Dedifferentiated amniotic fluid mesenchymal stem cell (primary cell): ENCODE results near the gene FBN2.
"Not testable (repeated sequence)": the region's sequence is repeated elsewhere in the genome, so short reads cannot be mapped to it uniquely, and the experiment has no call there.

Source experiments
- DNase-seq: peaks from one replicate; pipeline ENCODE4 v3.0.0-alpha.2; 2016; ENCODE audit errors: extremely low spot score

Gene FBN2

DNA sequence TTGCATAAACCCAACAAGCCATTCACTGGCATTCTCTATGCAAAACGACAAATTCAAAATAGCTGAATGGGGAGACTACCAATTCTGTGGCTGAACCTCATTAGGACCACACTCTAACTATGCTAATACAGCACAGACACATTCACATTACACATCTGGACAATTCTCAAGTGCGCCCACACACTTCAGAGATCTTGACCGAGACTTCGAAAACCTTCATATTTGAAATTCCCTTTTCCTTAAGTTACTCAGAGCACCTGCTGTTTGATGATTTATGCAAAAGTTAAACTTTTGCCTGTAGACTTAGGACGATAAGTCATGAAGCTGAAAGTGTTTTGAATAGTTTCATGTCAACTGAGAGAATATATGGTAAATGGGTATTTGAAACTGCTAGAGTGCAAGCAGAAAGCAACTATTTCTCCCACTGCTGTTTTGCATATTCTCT is 111.9 kb downstream of the FBN2 start:
- DNase-seq: no peak

GRCh38 chr5:128424646-128425045 is 113.4 kb downstream of the FBN2 start:
- DNase-seq: no peak

- no peak for DNase-seq
These were observed 115.4 kb downstream of the FBN2 start for GRCh38 chr5:128422612-128423011.

GRCh38 chr5:128414469-128414868 is 123.6 kb downstream of the FBN2 start:
- DNase-seq: no peak

DNA sequence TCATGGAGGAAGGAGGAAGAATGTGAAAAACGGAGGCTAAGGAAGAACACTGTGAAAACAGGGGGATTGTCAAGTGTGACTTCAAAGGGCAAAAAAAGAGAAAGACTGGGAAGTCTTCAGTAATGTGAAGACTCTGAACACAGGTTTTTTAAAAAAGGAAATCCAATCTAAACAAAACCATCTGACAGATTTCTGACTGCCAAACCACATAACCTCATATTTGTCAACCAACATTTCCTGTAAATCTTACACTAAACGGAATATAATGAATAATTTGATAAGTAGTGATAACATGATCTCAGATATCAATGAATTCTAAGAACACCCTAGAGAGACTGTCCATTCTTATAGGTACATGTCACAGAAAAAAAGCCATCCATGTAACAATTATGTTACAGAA is 124.7 kb downstream of the FBN2 start:
- DNase-seq: peak; percentile 34

- DNase-seq: no peak
These were observed 125.7 kb downstream of the FBN2 start for GRCh38 chr5:128412145-128412930.

DNA sequence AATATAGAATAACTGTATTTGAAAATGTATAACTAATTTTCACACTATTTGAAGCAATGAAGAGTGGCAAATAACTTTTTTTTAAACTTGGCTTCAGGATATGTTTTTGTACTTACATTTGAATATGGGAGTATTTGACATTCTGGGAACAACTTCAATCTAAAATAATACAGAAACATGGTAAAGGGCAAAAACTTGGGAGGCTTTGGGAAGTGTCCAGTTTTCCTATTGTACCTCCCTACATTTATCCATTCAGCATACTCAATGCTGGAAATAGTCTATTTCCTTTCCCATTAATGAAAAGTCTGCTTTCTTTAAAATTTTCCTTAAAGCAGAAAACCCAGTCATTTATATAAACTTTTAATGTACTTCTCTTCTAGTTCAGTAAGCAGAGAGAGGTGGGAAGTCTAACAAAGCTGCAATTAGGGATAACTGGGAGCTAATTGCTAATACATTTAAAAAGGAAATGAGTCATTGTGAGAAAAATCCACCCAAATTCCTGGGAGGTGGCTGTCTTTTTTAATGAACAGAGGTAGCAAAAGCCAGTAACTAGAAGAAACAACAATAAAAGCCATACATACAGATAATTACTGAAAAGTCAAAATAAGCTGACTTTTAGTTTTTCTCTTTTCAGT is 128.8 kb downstream of the FBN2 start:
- no peak for DNase-seq

DNA sequence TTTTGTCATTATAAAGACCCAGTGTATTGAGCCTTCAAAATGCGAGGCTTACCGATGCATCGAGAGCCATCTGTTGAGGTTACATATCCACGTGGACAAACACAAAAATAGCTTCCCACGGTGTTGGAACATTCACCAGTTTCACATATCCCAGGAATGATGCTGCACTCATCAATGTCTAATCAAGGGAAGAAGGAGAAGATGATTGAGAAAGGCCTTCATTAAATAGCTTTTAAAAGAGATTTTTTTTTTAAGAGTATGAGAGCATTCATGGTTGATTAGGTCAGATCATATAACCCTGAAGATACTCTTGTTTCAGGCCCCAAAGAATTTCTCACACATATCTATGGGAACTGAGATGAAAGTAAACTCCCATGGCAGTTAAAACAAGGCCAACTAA is 129.4 kb downstream of the FBN2 start:
- no peak for DNase-seq

DNA sequence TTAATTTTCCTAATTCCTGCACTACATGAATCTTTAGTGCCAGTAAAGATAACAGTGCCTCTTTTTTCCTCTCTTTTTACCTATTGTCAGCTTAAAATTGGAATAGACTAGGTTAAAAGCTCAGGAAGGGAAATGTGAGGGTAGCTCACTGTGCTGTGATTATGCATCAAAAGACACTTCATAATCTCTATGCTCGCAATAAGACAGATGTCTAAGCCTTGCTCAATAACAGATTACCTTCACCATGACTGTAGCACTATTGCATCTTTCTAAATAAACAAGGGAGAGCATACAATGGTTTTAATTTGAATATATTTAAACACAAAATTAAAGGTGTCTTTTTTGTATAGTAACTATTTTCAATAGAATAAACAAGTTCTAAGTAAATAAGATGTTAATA is 130.1 kb downstream of the FBN2 start:
- no peak for DNase-seq

DNA sequence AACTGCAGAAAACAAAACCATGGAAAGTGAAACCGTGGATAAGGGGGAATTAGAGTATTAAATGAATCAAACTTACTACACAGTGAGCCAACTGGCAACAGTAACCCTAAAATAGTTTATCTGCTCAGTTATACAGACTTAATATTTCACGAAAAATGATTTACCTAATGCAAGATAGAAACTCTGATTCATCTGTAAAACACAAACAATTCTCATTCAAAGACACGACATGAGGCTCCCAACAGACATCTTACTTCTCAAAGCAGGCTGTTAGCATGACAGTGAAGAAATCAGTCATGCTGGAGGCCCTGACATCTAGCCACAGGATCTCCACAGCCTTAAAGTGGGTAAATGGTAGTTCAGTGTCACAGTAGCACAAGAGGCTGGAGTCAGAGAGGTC is 131.2 kb downstream of the FBN2 start:
- DNase-seq: no peak

DNA sequence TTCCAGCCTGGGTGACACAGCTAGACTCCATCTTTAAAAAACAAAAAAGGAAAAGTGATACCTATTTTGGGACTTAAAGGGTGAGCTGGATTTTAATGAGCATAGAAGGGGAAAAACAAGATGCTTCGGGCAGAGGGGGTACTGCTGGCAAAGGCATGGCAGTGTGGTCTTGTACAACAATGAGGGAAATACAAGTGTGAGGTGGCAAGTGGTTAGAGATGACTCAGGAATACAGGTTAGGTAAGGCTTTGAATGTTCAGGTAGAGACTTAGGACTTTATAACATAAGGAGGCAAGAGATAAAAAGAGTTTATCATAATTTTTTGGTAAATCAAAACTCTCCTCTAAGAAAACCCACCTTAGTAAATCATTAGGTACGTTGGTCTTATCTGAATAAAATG is 132.9 kb downstream of the FBN2 start:
- no peak for DNase-seq

- DNase-seq: no peak
These were observed 134.7 kb downstream of the FBN2 start for GRCh38 chr5:128403333-128403732.

GRCh38 chr5:128402506-128402905 is 135.5 kb downstream of the FBN2 start:
- DNase-seq: no peak

- DNase-seq: not testable (repeated sequence)
These were observed 137.3 kb downstream of the FBN2 start for GRCh38 chr5:128400766-128401165.

- DNase-seq: no peak
These were observed 138.9 kb downstream of the FBN2 start for GRCh38 chr5:128399111-128399510.

DNA sequence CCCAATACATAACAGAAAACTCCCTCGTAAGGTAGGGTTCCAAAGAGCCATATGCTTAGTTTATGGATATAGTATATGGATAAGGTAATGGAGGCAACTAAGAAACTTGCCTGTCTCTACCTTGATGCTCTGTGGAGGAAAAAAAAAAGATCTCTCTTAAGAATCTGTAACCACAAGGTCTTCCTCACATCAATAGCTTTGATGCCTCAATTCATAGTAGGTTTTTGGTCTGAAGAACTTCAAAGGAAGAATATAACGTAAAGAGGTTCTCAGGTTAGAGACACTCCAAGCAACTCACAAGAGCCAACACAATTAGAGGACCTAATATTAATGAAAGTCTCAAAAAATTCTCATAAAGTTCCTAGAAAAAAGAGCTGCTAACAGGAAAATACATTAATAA is 140.2 kb downstream of the FBN2 start:
- no peak for DNase-seq

DNA sequence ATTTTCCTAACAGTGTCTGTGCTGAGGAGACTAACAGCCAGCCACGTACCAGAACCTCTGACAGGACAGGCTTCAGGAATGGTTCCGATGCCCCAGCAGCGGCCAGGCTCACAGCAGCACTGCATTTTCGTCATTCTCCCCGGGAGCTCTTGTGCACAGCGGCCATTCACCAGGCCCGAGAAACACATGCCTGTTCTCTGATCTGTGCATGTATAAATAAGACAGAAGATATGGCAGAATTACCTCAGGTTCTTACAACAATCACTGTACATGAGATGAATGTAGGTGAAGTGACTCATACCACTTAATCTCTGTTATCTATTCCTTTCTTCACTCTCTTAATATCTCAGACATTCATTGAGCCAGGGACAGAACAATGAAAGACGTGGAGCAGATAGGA is 143.0 kb downstream of the FBN2 start:
- DNase-seq: no peak

DNA sequence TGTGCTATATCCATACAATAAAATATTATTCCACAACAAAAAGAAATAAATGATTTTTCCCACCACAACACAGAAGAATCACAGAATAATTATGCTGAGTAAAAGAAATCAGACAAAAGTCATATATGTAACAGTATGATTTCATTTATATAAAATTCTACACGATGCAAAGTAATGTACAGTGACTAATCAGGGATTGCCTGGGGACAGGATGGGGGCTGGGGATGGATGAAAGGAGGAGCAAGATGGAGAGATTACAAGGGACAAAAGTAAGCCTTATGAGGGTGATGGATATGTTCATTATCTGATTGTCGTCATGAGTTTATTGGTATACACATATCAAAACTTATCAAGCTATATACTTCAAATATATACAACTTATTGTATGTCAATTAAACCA is 154.0 kb downstream of the FBN2 start:
- no peak for DNase-seq

- no peak for DNase-seq
These were observed 157.7 kb downstream of the FBN2 start for GRCh38 chr5:128380337-128380736.

DNA sequence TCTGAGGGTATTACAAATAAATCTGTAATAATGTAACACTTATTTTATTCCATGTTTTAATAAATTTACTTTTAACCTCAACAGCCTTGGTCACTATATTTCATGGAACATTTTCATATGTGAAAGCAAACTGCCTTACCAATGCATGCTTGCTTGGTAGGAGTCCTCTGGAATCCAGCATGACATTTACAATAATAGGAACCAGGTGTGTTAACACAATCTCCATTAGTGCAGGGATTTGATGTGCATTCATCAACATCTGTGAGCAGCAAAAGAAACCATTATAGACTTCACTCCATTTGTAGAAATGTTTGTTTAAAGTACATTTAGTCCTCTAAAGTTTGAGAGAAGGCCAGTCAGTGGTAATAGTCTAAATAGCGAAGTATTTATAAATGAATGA is 159.4 kb downstream of the FBN2 start:
- DNase-seq: no peak

DNA sequence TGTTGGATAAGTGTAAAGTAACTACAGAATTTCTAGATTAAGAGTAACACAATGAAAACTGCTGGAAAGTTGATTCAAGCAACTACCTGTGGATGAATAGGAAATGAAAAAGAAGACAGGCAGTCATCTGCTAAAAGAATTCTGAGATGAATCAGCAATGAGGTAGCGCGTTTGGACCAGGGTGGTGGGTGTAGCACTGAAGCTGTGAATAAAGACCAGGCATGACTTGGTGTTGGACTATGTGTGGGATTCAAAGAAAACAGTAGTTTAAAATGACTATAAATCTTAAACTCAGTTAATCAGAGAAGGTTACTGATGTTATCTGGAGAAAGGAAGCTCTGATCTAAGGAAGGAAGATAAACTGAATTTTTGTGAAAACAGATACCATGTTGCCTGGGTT is 159.8 kb downstream of the FBN2 start:
- no peak for DNase-seq

GRCh38 chr5:128376577-128376976 is 161.5 kb downstream of the FBN2 start:
- DNase-seq: no peak

- no peak for DNase-seq
These were observed 171.9 kb downstream of the FBN2 start for GRCh38 chr5:128366147-128366546.

- no peak for DNase-seq
These were observed 175.7 kb downstream of the FBN2 start for GRCh38 chr5:128362370-128362769.
